ENCODE data around the gene CTNNBL1.

- TF ChIP-seq CTCF (IDR thresholded peaks at IDR 0.05) (no peak), POLR2AphosphoS5 (IDR thresholded peaks at IDR 0.05; ENCODE audit: low read depth, low read length) (no peak), TCF7L2 (IDR thresholded peaks at IDR 0.05; ENCODE audit: low read depth, low read length) (no peak)
- TF ChIP-seq, protein P1, sequence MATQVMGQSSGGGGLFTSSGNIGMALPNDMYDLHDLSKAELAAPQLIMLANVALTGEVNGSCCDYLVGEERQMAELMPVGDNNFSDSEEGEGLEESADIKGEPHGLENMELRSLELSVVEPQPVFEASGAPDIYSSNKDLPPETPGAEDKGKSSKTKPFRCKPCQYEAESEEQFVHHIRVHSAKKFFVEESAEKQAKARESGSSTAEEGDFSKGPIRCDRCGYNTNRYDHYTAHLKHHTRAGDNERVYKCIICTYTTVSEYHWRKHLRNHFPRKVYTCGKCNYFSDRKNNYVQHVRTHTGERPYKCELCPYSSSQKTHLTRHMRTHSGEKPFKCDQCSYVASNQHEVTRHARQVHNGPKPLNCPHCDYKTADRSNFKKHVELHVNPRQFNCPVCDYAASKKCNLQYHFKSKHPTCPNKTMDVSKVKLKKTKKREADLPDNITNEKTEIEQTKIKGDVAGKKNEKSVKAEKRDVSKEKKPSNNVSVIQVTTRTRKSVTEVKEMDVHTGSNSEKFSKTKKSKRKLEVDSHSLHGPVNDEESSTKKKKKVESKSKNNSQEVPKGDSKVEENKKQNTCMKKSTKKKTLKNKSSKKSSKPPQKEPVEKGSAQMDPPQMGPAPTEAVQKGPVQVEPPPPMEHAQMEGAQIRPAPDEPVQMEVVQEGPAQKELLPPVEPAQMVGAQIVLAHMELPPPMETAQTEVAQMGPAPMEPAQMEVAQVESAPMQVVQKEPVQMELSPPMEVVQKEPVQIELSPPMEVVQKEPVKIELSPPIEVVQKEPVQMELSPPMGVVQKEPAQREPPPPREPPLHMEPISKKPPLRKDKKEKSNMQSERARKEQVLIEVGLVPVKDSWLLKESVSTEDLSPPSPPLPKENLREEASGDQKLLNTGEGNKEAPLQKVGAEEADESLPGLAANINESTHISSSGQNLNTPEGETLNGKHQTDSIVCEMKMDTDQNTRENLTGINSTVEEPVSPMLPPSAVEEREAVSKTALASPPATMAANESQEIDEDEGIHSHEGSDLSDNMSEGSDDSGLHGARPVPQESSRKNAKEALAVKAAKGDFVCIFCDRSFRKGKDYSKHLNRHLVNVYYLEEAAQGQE (IDR thresholded peaks at IDR 0.05; ENCODE audit: insufficient read depth in 1 of 2, low read depth in 2 of 2, low read length in 1 of 2) = no peak
Observed at GRCh38 chr20:37764333-37764935, 70.6 kb downstream of the CTNNBL1 start.

All from Panc1 (cell line).